Measurements from ENCODE around the gene TAS2R1.

The TAS2R1 gene

DNA sequence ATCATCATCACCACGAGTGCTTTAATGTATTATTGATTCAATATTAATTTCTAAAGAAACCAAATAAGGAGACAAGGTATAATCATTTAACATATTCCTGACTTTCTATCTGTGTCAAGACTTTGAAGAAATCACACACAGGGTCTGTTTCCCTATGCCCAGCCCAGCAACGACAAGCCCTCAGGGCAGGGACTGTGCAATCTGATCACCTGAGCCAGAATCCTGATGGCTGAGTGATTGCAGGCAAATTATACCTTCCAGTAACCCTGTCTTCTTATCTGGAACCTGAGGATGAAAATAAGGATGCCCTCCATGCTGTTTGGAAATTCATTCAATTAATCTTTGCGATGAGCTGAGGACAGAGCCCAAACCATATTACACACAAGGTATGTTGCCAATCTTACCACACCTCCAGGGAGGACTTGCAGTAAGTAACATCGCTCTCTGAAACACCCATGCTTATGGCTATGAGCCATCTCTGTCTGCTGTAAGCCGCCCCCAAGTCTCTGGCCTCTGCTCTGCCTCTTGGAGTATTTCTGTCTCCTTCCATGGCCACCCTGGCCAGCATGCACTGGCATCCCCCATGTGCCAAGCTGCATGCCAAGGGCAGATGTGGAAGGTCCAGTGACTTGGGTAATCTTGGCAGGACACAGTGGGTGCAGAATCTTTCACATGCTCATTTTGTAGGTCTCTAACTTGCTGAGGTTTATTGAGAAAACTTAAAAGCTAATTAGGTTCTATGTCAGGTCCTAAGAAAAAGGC is 10.6 kb downstream of the TAS2R1 start:
- TF ChIP-seq POLR2A (IDR thresholded peaks at IDR 0.05; ENCODE audit: low read depth, low read length): no peak
- TF ChIP-seq TAF1 (IDR thresholded peaks at IDR 0.05; ENCODE audit: borderline replicate concordance, low read depth, low read length): no peak
- no peak for TF ChIP-seq POLR2AphosphoS5 (IDR thresholded peaks at IDR 0.05; ENCODE audit: low read depth, low read length)
- FAIRE-seq (no peak), DNase-seq (ENCODE audit: insufficient read length) (no peak)

DNA sequence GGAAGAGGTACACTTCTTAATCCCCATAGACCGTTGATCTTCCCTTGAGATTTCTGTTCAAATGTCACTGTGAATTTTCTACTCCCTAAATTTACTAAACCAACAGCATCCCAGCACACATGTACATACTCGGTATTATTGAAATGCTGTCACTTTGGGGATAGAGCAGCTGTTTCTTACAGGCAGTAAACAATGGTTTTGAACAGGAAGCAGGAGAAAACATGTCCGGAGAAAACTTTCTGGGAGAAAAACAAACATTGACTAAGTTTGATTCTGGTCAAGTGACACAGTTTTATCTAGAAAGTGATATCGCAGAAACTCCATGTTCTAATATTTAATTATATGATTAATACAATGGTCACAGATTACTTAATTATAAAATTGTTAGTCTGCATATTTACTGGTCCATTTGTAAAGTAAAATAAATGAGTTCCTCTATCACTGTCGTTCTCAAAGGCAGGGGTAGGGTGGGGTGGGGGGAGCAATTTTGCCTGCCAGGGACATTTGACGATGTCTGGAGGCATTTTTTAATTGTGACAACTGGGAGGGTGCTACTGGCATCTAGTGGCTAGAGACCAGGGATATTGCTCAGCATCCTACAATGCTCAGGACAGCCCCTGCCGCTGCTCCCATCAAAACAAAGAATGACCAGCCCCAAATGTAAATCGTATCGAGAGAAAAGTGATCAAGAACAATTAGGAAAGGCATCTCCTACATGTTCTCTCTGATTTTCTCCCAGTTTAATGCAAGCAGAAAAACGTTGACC is 12.2 kb downstream of the TAS2R1 start:
- FAIRE-seq (no peak), DNase-seq (ENCODE audit: insufficient read length) (no peak)
- TF ChIP-seq POLR2A (IDR thresholded peaks at IDR 0.05; ENCODE audit: low read depth, low read length) (no peak), POLR2AphosphoS5 (IDR thresholded peaks at IDR 0.05; ENCODE audit: low read depth, low read length) (no peak), TAF1 (IDR thresholded peaks at IDR 0.05; ENCODE audit: borderline replicate concordance, low read depth, low read length) (no peak)

GRCh38 chr5:9617221-9617620 is 12.9 kb downstream of the TAS2R1 start:
- DNase-seq (ENCODE audit: insufficient read length) (no peak), FAIRE-seq (peak; percentile 27)
- TF ChIP-seq POLR2A (IDR thresholded peaks at IDR 0.05; ENCODE audit: low read depth, low read length): no peak
- TF ChIP-seq TAF1 (IDR thresholded peaks at IDR 0.05; ENCODE audit: borderline replicate concordance, low read depth, low read length): no peak
- TF ChIP-seq POLR2AphosphoS5 (IDR thresholded peaks at IDR 0.05; ENCODE audit: low read depth, low read length): no peak

GRCh38 chr5:9615331-9615730 is 14.8 kb downstream of the TAS2R1 start:
- no peak for TF ChIP-seq TAF1 (IDR thresholded peaks at IDR 0.05; ENCODE audit: borderline replicate concordance, low read depth, low read length)
- FAIRE-seq (no peak), DNase-seq (ENCODE audit: insufficient read length) (no peak)

GRCh38 chr5:9613360-9613759 is 16.8 kb downstream of the TAS2R1 start:
- TF ChIP-seq TAF1 (IDR thresholded peaks at IDR 0.05; ENCODE audit: borderline replicate concordance, low read depth, low read length) (no peak), POLR2AphosphoS5 (IDR thresholded peaks at IDR 0.05; ENCODE audit: low read depth, low read length) (no peak), POLR2A (IDR thresholded peaks at IDR 0.05; ENCODE audit: low read depth, low read length) (no peak)
- FAIRE-seq: no peak
- DNase-seq (ENCODE audit: insufficient read length): no peak

GRCh38 chr5:9610969-9611368 is 19.2 kb downstream of the TAS2R1 start:
- no peak for DNase-seq (ENCODE audit: insufficient read length)
- no peak for FAIRE-seq
- TF ChIP-seq POLR2AphosphoS5 (IDR thresholded peaks at IDR 0.05; ENCODE audit: low read depth, low read length): no peak

DNA sequence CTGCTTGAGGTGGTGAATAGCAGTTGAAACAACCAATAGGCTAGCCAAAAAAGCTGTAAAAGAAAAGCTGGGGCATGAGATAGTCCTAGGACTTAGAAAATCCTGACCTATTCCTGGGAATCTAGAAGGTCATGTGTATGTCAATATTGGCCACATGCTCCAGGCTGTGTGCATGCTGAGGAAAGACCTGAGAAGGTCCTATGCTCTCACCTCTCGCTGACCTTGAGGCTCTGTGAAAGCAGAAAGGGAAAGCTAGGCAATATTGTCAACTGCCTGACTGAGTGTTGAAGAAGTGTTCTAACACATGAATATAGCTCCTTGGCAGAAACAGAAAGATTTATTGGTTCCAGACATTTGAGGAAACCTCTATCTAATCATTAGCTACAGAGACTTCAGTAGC is 19.8 kb downstream of the TAS2R1 start:
- FAIRE-seq: no peak
- DNase-seq (ENCODE audit: insufficient read length): no peak
- TF ChIP-seq POLR2AphosphoS5 (IDR thresholded peaks at IDR 0.05; ENCODE audit: low read depth, low read length) (no peak), POLR2A (IDR thresholded peaks at IDR 0.05; ENCODE audit: low read depth, low read length) (no peak), TAF1 (IDR thresholded peaks at IDR 0.05; ENCODE audit: borderline replicate concordance, low read depth, low read length) (no peak)

DNA sequence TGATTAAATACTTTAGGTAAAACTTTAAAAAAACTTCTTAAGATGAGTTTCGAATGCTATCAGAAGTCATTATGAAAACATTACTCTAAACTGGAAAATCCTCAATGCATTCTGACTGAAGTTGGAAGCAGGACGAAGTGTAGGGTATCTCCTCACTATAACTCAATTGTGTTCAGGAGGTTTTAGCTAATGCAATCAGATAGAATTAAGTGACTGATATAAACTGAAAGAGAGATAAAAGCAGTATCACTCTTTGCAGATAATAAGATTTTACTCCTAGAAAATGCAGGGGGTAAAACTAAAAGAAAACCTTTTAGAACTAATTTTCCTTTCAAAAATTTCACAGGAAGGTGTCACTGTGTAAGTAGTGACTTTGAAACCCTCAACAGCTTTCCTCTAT is 22.1 kb downstream of the TAS2R1 start:
- FAIRE-seq (no peak), DNase-seq (ENCODE audit: insufficient read length) (no peak)
- no peak for TF ChIP-seq POLR2AphosphoS5 (IDR thresholded peaks at IDR 0.05; ENCODE audit: low read depth, low read length)

- DNase-seq (ENCODE audit: insufficient read length) (no peak), FAIRE-seq (no peak)
- no peak for TF ChIP-seq POLR2AphosphoS5 (IDR thresholded peaks at IDR 0.05; ENCODE audit: low read depth, low read length)
- no peak for TF ChIP-seq TAF1 (IDR thresholded peaks at IDR 0.05; ENCODE audit: borderline replicate concordance, low read depth, low read length)
- no peak for TF ChIP-seq POLR2A (IDR thresholded peaks at IDR 0.05; ENCODE audit: low read depth, low read length)
These were observed 24.9 kb downstream of the TAS2R1 start for GRCh38 chr5:9605041-9605838.

DNA sequence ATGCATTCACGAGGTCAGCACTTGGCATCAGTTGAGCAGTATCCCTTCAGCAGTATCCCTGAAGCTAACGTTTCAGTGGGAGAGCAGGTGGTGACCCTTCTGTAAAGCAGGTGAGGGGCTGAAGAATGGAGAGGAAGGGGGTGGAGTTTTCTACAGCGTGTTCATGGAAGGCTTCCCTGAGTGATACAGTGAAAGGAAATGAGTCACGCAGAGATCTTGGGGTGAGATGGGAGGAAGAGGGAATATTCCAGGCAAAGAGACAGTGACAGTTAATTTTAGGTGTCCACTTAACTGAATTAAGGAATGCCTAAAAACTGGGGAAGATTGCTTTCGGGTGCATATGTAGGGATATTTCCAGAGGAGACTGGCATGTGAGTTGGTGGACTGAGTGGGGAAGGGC is 25.7 kb downstream of the TAS2R1 start:
- DNase-seq (ENCODE audit: insufficient read length): no peak

DNA sequence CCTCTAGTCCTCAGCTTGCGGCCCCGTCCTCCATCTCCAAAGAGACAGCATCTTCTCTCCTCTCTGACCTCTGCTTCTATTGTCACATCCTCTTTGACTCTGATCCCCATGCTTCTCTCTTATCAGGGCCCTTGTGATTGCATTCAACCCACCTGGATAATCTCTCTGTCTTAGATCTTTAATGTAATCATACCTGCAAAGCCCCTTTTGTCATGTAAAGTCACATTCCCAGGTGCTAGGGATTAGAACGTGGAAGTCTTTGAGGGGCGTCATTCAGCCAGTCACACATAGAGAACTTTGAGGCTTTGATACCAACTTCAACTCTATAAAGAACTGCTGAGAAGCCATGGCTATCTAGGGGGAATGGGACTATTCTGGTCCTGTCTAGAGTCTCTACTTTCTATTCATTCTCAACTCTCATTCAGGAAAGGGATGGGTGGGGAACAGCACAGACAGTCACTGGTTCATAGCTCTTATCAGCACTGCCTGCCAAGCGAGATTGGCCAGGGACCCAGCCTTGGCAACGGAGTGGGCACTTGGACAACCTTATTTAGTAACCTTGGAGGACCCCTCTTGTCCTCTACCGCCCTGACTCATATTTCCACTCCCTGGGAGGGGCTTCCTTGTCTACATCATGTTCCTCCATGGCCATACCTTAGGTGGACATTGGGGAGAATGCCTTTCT is 29.0 kb downstream of the TAS2R1 start:
- DNase-seq (ENCODE audit: insufficient read length) (no peak), FAIRE-seq (no peak)
- no peak for TF ChIP-seq TAF1 (IDR thresholded peaks at IDR 0.05; ENCODE audit: borderline replicate concordance, low read depth, low read length)
- no peak for TF ChIP-seq POLR2A (IDR thresholded peaks at IDR 0.05; ENCODE audit: low read depth, low read length)
- no peak for TF ChIP-seq POLR2AphosphoS5 (IDR thresholded peaks at IDR 0.05; ENCODE audit: low read depth, low read length)

More for the DNA sequence above, 25.7 kb downstream of the TAS2R1 start:
- FAIRE-seq: no peak
- TF ChIP-seq POLR2A (IDR thresholded peaks at IDR 0.05; ENCODE audit: low read depth, low read length): no peak
- TF ChIP-seq POLR2AphosphoS5 (IDR thresholded peaks at IDR 0.05; ENCODE audit: low read depth, low read length): no peak
- no peak for TF ChIP-seq TAF1 (IDR thresholded peaks at IDR 0.05; ENCODE audit: borderline replicate concordance, low read depth, low read length)

All from GM12892 (cell line).